Mononuclear cell (primary cell): ENCODE data around the gene VSTM2B. TPM values are rescaled to one million over a fixed set of nuclear protein-coding genes. Genes with fewer than 3 reads are reported as not detected.

ENCODE experiments used
- H3K27me3 ChIP-seq: 2 replicates; pipeline ENCODE4 v1.6.0; 2011; ENCODE audit warnings: low read length, control low read depth; ENCODE audit not compliant: insufficient read depth
- H3K4me1 ChIP-seq: 2 replicates; pipeline ENCODE4 v1.5.1; 2011; ENCODE audit warnings: mild to moderate bottlenecking, low read length, control low read depth; ENCODE audit not compliant: insufficient read depth
- H3K4me3 ChIP-seq: 2 replicates; pipeline ENCODE4 v1.5.1; 2011; ENCODE audit warnings: mild to moderate bottlenecking, low read length, moderate library complexity
- H3K9me3 ChIP-seq: 2 replicates; pipeline ENCODE4 v1.5.1; 2011; ENCODE audit warnings: low read depth, mild to moderate bottlenecking, control low read depth, low read length
- total RNA-seq: library from RNA; depleted of rRNA; stranded (reverse); fragments of >200 nt; gene quantifications from one replicate; pipeline ENCODE4 v1.2.3, GENCODE V29; 2012

VSTM2B gene
- total RNA-seq, 1 donor = not detected

DNA sequence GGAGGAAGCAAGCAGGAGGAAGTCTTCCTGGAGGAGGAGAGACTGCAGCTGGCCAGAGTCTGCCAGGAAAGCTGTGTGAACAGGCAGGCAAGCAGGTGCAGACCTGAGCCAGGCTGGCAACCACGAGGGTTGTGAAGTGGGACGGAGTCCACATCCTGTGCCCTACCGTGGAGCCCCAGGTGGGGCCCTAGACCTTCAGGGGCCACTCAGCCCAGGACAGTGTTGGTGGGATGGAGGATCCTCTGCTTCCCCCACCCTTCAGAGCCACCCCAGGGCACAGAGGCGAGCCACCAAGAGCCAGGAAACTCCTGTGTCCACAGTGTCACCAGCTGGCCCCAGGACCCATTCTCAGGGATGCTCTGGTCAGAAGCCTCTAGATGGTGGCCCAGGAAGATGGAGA is 8.4 kb upstream of the VSTM2B start:
- no peaks in the 10 kb centered on the region for H3K27me3 ChIP-seq
- no peak overlapping the region for H3K4me3 ChIP-seq
- no peaks in the 10 kb centered on the region for H3K9me3 ChIP-seq
- H3K4me1 ChIP-seq = no peaks in the 10 kb centered on the region

DNA sequence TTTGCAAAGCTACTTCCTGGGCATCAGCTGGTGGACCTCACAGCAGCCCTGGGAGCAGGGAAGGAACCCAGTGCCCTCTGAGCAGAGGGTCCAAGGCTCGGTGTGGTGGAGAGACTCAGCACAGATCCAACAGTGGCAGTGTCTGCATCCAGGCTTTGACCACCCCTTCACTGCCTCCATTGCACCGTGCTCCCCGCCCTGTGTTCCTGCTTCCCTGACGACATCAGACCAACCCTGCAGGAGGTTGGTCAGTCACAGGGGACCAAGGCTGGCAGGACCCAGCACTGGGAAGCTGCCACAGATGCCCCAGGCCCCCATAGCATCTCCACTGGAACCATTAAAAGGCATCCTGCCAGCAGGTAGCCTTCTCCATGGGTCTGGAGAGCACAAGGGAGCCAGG is 7.8 kb upstream of the VSTM2B start:
- Histone ChIP-seq H3K4me1 (no peaks in the 10 kb centered on the region), H3K9me3 (no peaks in the 10 kb centered on the region), H3K27me3 (no peaks in the 10 kb centered on the region), H3K4me3 (no peak overlapping the region)

DNA sequence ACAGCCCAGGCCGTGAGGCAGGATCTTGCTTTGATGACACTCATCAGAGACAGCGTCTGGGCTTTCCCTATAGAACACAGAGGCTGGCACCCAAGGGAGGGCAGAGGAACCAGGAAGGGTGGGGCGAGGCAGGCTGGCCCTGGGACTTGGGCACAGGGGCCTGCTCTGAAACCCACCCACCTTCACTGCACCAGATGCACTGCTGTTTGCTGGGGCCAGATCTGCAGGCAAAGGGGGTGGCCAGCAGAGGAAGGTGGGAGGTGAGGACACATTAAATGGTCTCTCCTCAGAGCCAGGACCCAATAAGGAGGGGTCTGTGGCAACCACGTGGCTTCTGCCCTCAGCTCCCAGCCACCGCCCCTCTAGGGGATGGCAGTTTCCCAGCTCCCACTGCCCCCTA is 6.6 kb upstream of the VSTM2B start:
- peaks cover 5% of the 10 kb centered on the region for H3K27me3 ChIP-seq
- H3K4me1 ChIP-seq = no peaks in the 10 kb centered on the region
- no peak overlapping the region for H3K4me3 ChIP-seq
- H3K9me3 ChIP-seq = no peaks in the 10 kb centered on the region

DNA sequence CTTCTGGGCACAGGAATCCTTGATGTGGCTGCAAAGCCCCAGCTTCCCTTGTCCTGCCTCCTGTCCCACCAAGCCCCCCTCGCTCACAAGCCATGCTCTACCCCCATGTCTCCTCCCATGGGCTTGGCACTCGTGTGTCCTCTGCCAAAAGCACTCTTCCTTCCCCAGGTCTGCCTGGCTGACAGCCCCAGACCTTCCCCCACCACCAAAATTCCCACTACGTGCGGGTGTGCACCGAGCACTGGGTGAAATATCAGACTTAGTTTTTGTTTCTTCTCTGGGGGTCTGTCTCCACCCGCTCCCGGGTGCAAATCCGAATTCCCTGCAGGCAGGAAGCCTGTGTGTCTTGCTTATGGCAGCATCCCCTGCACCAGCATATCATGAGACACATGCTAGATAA is 5.9 kb upstream of the VSTM2B start:
- Histone ChIP-seq H3K4me1 (no peaks in the 10 kb centered on the region), H3K27me3 (peaks cover 13% of the 10 kb centered on the region), H3K4me3 (no peak overlapping the region), H3K9me3 (no peaks in the 10 kb centered on the region)

DNA sequence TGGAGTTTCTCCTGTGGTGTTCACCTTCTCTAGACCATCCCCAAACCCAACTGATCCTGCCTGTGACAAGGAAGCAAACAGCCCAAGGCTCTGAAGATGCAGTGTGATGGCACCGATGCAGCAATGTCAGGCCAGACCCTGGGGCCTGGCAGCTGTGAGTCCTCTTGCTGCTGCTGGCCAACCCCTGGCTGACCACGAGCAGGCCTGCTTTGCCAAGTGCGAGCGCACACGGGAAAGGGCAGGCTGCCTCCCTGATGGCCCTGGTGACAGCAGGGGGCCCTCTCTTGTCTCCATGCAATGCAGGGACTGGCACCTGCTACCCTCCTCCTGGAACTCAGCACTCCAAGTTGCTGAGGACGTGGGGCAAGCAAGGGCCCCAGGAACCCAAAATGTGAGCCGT is 5.4 kb upstream of the VSTM2B start:
- Histone ChIP-seq H3K4me3 (no peak overlapping the region), H3K27me3 (peaks cover 13% of the 10 kb centered on the region), H3K9me3 (no peaks in the 10 kb centered on the region), H3K4me1 (no peaks in the 10 kb centered on the region)

DNA sequence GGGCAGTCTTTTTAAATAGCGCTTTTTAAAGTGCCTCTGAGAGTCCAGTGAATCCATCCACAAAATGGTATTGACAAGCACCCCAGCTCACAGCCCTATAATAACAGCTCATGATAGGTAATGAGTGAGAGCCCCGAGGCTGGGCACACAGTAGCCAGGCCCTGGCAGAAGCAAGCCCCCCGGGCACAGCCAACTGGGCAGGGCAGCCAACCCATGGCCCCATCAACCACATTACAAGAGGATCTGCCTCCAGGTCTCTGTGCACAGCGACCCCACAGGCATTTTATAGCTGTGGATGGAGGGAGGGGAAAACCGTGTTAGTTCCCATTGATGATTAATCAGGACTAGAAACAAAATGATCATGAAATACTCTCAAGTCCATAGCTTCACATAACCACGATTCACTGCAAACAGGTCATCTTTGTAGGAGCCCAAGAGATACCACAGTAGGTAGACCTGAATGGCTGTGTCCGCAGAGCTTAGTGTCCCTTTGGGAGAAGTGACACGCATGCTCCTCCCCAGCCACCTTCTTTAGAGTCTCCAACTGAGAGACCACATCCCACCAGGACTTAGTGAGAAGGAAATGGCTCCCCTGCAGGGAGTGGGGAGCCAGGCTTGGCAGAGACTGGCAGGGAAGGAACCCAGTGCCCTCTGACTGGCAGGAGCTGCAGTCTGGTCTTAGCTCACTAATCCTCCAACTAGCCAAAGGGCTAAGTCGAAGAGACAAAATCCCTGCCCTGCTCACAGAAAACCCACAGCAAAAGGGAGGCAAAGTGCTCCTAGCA is 4.3 kb upstream of the VSTM2B start:
- no peaks in the 10 kb centered on the region for H3K4me1 ChIP-seq
- peaks cover 13% of the 10 kb centered on the region for H3K27me3 ChIP-seq
- no peak overlapping the region for H3K4me3 ChIP-seq
- no peaks in the 10 kb centered on the region for H3K9me3 ChIP-seq

DNA sequence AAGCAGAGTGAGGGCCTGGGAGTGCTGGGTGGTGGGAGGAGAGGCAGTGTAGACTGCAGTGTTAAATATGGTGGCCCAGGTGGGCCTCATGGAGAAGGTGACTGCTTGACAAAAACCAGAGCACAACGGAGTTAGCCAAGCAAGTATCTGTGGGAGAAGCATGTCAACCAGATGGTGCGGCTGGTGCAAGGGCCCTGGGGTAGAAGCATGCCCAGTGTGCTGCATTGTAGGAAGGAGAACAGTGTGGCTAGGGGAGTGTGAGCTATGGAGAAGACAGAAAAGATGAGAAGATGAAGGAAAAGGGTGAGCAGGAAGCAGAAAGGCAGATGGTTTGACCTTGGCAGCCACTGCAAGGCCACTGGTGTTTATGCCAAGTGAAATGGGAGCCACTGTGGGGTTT is 2.2 kb upstream of the VSTM2B start:
- Histone ChIP-seq H3K27me3 (peaks cover 30% of the 10 kb centered on the region), H3K4me3 (no peak overlapping the region), H3K4me1 (peaks cover 8% of the 10 kb centered on the region), H3K9me3 (no peaks in the 10 kb centered on the region)

DNA sequence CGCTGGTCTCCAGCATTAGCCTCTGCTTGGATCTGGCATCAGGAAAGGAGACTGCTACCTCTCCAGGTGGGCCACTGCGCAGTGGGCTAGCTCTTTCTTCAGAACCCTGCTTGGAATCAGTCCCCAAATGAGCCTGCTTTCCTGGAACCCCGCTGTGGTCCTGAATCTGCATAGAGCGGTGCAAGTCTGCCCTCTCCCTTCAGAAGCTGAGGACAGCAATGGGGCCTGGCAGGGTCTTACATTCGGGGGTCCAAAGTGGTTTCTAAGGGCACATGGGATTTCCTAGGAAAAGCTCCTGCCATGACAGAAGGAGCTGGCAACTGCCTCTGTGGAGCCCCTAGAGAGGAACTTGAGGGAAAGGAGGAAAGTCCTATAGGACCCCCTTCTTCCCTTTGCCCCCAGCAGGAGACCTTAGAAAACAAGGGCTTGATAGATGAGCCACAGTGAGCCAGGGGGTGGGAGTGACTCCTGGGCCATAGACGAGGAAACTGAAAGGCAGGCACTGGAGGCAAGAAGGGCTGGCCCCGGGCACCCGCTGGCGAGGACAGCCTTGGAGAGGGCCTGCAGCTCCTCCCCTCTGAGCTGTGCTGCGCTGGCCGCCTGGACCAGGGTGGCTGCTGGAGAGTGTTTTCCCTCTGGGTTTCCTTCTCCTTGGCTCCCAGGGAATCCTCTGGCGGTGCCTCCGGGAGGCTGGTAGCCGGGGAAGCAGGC is 1.4 kb upstream of the VSTM2B start:
- Histone ChIP-seq H3K27me3 (peaks cover 36% of the 10 kb centered on the region), H3K9me3 (no peaks in the 10 kb centered on the region), H3K4me3 (no peak overlapping the region), H3K4me1 (peaks cover 8% of the 10 kb centered on the region)

DNA sequence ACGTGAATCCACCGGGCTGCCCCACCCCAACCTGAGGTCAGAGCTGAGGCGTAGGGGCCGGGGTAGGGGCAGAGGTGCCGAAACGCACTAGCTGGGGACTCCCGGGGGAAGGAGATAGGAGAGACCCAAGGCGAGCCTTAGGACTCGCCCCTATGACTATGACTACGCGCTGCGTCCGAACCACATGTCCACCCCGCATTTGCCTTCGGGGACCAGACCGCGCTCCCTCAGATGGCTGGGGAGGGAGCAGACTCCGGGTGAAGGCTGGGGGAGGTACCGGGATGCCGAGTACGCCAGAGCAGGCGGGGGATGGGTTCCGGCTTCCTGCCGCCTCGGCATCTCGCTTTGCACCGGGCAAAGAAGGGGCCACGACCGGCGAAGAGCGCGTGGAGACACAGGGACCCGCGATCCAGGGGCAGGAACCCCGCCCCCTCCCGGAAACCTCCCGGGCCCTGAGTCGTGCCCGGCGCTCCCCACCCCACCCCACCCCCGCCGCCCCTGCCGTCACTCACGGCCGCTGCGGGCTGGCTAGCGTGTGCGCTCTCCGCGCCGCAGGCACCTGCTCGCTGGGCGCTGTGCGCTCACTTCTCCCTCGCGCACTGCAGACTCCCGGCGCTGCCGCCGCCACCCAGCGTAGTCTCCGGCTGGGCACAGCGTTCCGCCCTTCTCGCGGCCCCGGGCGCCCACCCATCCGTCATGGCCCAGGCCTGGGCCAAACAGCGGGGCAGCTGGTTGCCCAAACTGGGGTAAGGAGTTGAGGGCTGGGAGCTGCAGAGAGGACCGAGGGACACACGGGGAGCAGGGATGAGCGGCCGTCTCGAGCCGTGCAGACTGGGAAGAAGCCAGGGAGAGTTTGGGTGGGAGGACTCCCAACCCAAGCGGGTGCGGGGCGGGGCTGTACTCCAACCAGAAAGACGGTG is 622 bp upstream of the VSTM2B start:
- Histone ChIP-seq H3K4me3 (no peak overlapping the region), H3K27me3 (peaks cover 41% of the 10 kb centered on the region), H3K4me1 (peaks cover 8% of the 10 kb centered on the region), H3K9me3 (no peaks in the 10 kb centered on the region)

DNA sequence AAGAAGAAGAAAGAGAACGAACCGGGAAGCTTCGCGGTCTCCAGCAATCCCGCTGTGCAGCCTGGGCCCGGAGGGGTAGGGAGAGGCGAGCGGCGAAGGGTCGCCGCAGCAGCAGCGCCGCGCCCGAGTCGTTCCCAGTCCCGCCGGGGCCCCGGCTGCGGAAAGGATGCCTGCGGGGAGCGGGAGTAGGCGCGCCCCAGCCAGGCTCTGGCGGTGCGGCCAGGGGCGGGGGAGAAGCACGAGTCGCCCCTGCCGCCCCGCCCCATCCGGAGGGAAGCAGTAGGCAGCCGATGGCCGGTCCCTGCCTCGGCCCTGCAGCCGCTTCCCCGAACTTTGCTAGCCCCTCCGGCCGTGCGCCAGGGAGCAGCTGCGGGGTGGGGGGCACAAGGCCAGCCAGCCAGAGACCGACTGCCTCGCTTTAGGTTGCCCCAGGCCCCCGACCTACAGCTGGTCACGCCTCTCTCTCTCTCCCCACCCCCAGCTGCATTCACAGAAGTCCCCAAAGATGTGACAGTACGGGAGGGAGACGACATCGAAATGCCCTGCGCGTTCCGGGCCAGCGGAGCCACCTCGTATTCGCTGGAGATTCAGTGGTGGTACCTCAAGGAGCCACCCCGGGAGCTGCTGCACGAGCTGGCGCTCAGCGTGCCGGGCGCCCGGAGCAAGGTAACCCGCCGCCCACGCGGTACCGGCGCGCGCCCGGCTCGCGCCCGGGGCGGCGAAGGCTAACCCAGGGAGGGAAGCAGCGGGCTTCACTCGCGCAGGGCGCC is 1.1 kb downstream of the VSTM2B start:
- Histone ChIP-seq H3K4me3 (no peak overlapping the region), H3K4me1 (peaks cover 8% of the 10 kb centered on the region), H3K27me3 (peaks cover 52% of the 10 kb centered on the region), H3K9me3 (no peaks in the 10 kb centered on the region)

DNA sequence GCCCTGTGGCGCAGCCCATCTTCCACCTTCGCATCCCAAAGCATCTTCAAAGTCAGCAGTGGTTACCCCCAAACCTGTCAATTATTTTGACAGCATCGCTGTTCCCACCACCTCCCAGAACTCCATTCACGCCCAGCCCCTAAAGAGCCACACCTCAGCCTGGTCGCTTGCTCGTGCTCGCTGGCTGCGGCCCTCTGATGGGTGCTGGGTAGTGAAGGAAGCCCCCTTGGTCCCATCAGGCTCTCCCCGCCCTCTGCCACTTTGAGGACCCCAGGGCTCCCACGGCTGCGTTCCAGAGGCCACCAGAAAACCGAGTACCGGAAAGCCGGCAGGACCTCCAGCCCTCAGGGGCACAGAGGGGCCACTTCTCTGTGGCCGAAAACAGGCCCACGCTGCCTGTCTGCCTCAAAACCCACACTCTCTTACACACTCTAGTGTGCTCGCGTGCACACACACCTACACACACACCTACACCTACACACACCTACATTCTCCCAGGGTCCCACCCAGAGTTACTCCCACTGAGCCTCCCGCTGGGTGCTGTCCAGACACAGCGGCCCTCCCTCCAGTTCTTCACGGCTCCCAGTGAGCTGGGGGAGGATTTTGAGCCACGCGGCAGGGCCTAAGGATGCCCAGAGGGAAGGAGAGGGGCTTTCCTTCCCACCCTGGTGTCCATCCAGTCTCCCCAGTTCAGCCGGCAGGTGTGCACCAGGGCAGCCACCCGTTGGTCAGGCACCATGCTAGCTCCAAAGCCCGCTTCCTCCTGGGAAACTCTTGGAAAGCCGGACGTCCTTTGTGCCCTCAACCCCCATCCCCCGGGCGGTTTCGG is 1.9 kb downstream of the VSTM2B start:
- Histone ChIP-seq H3K9me3 (no peaks in the 10 kb centered on the region), H3K4me3 (no peak overlapping the region), H3K27me3 (peaks cover 53% of the 10 kb centered on the region), H3K4me1 (peaks cover 8% of the 10 kb centered on the region)

DNA sequence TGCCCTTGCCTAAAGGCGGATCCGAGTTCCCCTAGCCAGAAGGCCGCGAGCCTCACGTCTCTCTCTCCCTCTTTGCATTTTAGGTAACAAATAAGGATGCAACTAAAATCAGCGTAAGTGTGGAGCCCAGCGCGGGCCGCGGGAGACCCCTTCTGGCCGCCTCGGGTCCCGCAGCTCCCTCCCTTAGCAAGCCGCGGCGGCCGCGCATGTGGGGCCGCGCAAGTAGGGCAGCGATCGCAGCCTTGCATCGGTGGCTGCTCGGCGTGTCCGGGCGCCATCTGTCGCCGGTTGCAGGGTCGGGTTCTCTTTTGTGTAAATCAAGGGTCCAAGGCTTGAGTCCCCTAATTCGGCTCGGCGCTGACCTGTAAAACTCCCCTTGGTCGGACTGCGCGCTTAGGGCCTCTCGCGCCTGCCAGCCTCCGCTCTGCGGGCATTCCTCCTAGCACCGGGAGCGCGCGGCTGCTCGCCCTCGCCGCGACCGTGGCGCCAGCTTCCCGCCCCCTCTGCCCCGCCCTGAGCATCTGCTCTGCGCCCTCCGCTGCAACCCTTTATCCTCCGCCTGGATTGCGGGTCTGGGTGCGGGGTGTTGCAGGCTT is 2.7 kb downstream of the VSTM2B start:
- Histone ChIP-seq H3K4me1 (peaks cover 8% of the 10 kb centered on the region), H3K27me3 (peaks cover 53% of the 10 kb centered on the region), H3K4me3 (no peak overlapping the region), H3K9me3 (no peaks in the 10 kb centered on the region)

DNA sequence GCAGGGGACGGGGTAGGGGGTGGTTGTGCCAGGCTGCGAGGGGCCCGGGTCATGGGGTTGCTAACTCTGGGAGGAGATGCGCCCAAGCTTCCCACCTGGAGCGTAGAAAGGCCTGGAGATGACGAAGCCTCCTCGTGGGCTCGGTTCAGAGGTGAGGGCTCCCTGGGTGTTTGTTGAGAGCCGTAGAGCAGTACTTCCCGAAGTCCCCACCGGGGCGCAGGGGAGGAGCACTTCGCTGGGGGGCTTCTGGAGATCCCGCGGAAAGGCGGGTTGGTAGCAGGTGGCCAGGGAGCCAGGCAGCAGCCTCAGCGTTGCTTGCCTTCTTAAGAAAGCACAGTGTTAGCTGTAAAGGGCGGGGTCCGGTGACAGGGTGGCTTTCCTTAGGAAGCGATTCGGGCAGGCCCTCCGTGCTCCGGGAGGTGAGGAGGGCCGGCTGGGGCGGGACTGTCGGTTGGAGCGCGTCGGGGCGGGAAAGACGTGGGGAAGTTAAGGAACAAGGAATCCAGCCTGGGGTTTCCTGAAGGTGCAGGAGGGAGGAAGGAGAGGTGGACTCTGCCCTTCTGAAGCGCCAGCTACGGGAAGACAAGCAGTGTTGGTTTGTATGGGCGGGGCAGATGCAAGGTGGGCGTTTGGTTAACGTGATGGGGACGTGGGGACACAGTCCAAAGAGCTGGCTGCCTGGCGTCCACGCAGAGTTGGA is 3.3 kb downstream of the VSTM2B start:
- Histone ChIP-seq H3K4me3 (no peak overlapping the region), H3K4me1 (peaks cover 8% of the 10 kb centered on the region), H3K9me3 (no peaks in the 10 kb centered on the region), H3K27me3 (peaks cover 48% of the 10 kb centered on the region)
